SK-N-SH (cell line): ENCODE results near the gene GNB2. TPM values are rescaled to one million over a fixed set of nuclear protein-coding genes. Genes with fewer than 3 reads are reported as not detected.

ENCODE experiments used
- CTCF ChIA-PET: fragments of 300-600, 350-600 bp; formaldehyde crosslinking; extraction: SDS; loops from one replicate; lab custom pipeline; 2021; lab: Yijun Ruan, JAX
- POLR2A ChIA-PET: fragments of 350-600 bp; sonication (Branson Sonifier 250); formaldehyde crosslinking; extraction: SDS; loops from one replicate; lab custom pipeline; 2020; ENCODE audit warnings: antibody characterized with exemption, inconsistent platforms; lab: Yijun Ruan, JAX
- DNase-seq: peaks from one replicate; pipeline ENCODE4 v3.0.0; 2012
- H2AFZ ChIP-seq: fragments of 200-600 bp; sonication (generic); 2 replicates; pipeline ENCODE4 v1.8.1; 2016; ENCODE audit warnings: antibody characterized with exemption, mild to moderate bottlenecking, low read depth
- H3F3A ChIP-seq: fragments of 200-600 bp; sonication (generic); replicated peaks from 2 replicates; pipeline ENCODE3; 2016; ENCODE audit warnings: antibody characterized with exemption, mild to moderate bottlenecking; ENCODE audit not compliant: insufficient read depth
- H3K27ac ChIP-seq, 2 experiments: fragments of 200-500 bp in 1 of 2; fragments of 200-600 bp in 1 of 2; sonication (Bioruptor generic) in 1 of 2; sonication (generic), shearing (Covaris generic) in 1 of 2; 2 replicates each; pipeline versions ENCODE4 v1.5.1 to v1.6.1; 2014 to 2016; ENCODE audit warnings: low read depth in 2 of 2, inconsistent platforms in 1 of 2, low read length in 1 of 2, mild to moderate bottlenecking in 1 of 2, mixed read lengths in 1 of 2
- H3K27me3 ChIP-seq: fragments of 200-600 bp; sonication (generic), shearing (Covaris generic); 2 replicates; pipeline ENCODE4 v1.6.1; 2016; ENCODE audit warnings: mixed run types; ENCODE audit not compliant: insufficient read depth
- H3K36me3 ChIP-seq, 2 experiments: fragments of 200-500 bp in 1 of 2; fragments of 200-600 bp in 1 of 2; sonication (Bioruptor generic) in 1 of 2; sonication (generic) in 1 of 2; replicated peaks in 1 of 2; 2 replicates each; pipeline versions ENCODE3 to v1.5.1; 2014 to 2016; ENCODE audit warnings: low read length in 1 of 2, mild to moderate bottlenecking in 1 of 2; ENCODE audit not compliant: insufficient read depth in 2 of 2, control insufficient read depth in 1 of 2
- H3K4me1 ChIP-seq, 2 experiments: fragments of 200-500 bp in 1 of 2; fragments of 200-600 bp in 1 of 2; sonication (Bioruptor generic) in 1 of 2; sonication (generic), shearing (Covaris generic) in 1 of 2; 2 replicates each; pipeline versions ENCODE4 v1.5.1 to v1.6.1; 2014 to 2016; ENCODE audit warnings: low read depth in 1 of 2, low read length in 1 of 2, mixed run types in 1 of 2; ENCODE audit not compliant: insufficient read depth in 2 of 2, control insufficient read depth in 1 of 2
- H3K4me2 ChIP-seq: fragments of 200-600 bp; sonication (generic), shearing (Covaris generic); 2 replicates; pipeline ENCODE4 v1.6.1; 2017; ENCODE audit warnings: mixed run types
- H3K4me3 ChIP-seq, 2 experiments: fragments of 200-500 bp in 1 of 2; fragments of 200-600 bp in 1 of 2; sonication (Bioruptor generic) in 1 of 2; sonication (generic), shearing (Covaris generic) in 1 of 2; 2 replicates each; pipeline versions ENCODE4 v1.5.1 to v1.8.1; 2014 to 2016; ENCODE audit warnings: low read depth in 2 of 2, inconsistent platforms in 1 of 2, low read length in 1 of 2, mild to moderate bottlenecking in 1 of 2, mixed read lengths in 1 of 2, moderate library complexity in 1 of 2
- H3K79me2 ChIP-seq: fragments of 200-600 bp; sonication (generic); 2 replicates; pipeline ENCODE4 v1.8.1; 2017; ENCODE audit warnings: mild to moderate bottlenecking; ENCODE audit not compliant: insufficient read depth
- H3K9ac ChIP-seq: fragments of 200-600 bp; sonication (generic); 2 replicates; pipeline ENCODE4 v1.6.1; 2017; ENCODE audit warnings: mixed run types
- H3K9me2 ChIP-seq: fragments of 200-600 bp; sonication (generic); 2 replicates; pipeline ENCODE4 v1.6.1; 2017; ENCODE audit warnings: mixed run types
- H3K9me3 ChIP-seq: fragments of 200-600 bp; sonication (generic); 2 replicates; pipeline ENCODE4 v1.6.1; 2017; ENCODE audit warnings: mixed run types, mild to moderate bottlenecking, moderate library complexity
- H4K20me1 ChIP-seq: fragments of 200-600 bp; sonication (generic); 2 replicates; pipeline ENCODE4 v1.6.1; 2017; ENCODE audit warnings: mild to moderate bottlenecking, mixed run types; ENCODE audit not compliant: insufficient read depth
- EP300 ChIP-seq, 2 experiments: IDR thresholded peaks; 2 replicates each; pipeline versions ENCODE4 v1.4.0 to v1.6.1; 2012; ENCODE audit warnings: borderline replicate concordance in 1 of 2, low read depth in 1 of 2, low read length in 1 of 2
- FOXM1 ChIP-seq: IDR thresholded peaks from 2 replicates; pipeline ENCODE4 v1.4.0; 2012; ENCODE audit warnings: low read depth, mild to moderate bottlenecking
- JUND ChIP-seq: IDR thresholded peaks from 2 replicates; pipeline ENCODE4 v1.4.0; 2012
- NRF1 ChIP-seq: IDR thresholded peaks from 2 replicates; pipeline ENCODE4 v1.6.1; 2012; ENCODE audit warnings: low read depth, mild to moderate bottlenecking, low read length
- POLR2AphosphoS5 ChIP-seq: IDR thresholded peaks from 2 replicates; pipeline ENCODE4 v1.6.1; 2012; ENCODE audit warnings: low read depth, low read length
- RCOR1 ChIP-seq: fragments of 150-350 bp; IDR thresholded peaks from 2 replicates; pipeline ENCODE4 v1.6.1; 2017; ENCODE audit warnings: antibody characterized with exemption, low read length
- SIN3A ChIP-seq: IDR thresholded peaks from 2 replicates; pipeline ENCODE4 v1.6.1; 2012; ENCODE audit warnings: low read depth, mild to moderate bottlenecking, low read length, moderate library complexity, borderline replicate concordance
- TAF1 ChIP-seq: IDR thresholded peaks from 2 replicates; pipeline ENCODE4 v1.6.1; 2012; ENCODE audit warnings: low read depth, mild to moderate bottlenecking, low read length, moderate library complexity, borderline replicate concordance
- WGBS: methylation state at CpG from one replicate; pipeline ENCODE4 v1.1.6; 2017; ENCODE audit warnings: low lambda C conversion rate; 5-methylcytosine and 5-hydroxymethylcytosine counted together
- polyA plus RNA-seq, 3 experiments: library from polyadenylated mRNA; depleted of rRNA; stranded (reverse); fragments of >200 nt; gene quantifications; 2 replicates each; pipeline ENCODE4 v1.2.3, GENCODE V29; 2012
- TF ChIP-seq, protein P1 (sequence below): IDR thresholded peaks from 2 replicates; pipeline ENCODE4; 2012
- TF ChIP-seq, protein P2 (sequence below): fragments of 150-350 bp; IDR thresholded peaks from 2 replicates; pipeline ENCODE4 v1.6.1; 2017; ENCODE audit warnings: antibody characterized with exemption, low read length, low read depth, borderline replicate concordance
- TF ChIP-seq, protein P3 (sequence below): fragments of 200-600 bp; sonication (generic); IDR thresholded peaks from 2 replicates; pipeline ENCODE4 v1.6.1; 2017; ENCODE audit warnings: antibody characterized with exemption, mild to moderate bottlenecking, moderate library complexity
- TF ChIP-seq, protein P4 (sequence below): IDR thresholded peaks from 2 replicates; pipeline ENCODE4 v1.4.0; 2012; ENCODE audit warnings: low read depth

GNB2 gene
- polyA plus RNA-seq, 1 of the 3 experiments (the other 2 are of a cell fraction), result 398 TPM

DNA sequence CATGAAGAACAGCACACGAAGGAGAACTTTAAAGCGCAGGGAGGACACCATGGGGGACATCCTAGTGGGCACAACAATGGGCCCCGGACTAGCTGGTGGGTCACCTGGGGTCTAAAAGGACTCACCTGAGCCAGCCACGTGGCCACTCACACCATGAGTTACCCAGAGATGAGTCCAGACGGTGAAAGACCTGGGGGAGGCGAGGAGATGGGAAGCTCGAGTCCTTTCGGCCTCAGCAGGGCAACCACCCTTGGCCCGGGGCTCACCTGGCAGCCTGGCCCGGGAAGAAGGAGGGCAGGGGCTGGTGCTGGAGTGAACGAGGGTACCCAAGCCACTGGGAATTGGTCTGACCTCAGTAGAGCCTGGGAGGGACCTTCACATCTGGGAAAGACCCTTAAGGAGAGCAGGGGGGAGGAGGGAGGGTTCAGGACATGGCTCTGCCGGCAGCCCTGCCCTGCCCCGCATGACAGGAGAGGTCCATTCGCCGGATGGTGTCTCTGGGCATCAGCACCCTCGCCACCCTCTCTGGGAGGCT is 14.9 kb downstream of the GNB2 start (continued):
- TF ChIP-seq, protein P1, sequence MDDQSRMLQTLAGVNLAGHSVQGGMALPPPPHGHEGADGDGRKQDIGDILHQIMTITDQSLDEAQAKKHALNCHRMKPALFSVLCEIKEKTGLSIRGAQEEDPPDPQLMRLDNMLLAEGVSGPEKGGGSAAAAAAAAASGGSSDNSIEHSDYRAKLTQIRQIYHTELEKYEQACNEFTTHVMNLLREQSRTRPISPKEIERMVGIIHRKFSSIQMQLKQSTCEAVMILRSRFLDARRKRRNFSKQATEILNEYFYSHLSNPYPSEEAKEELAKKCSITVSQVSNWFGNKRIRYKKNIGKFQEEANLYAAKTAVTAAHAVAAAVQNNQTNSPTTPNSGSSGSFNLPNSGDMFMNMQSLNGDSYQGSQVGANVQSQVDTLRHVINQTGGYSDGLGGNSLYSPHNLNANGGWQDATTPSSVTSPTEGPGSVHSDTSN, result no peak
- TF ChIP-seq EP300 (IDR thresholded peaks at IDR 0.05; ENCODE audit: borderline replicate concordance in 1 of 2, low read depth in 1 of 2, low read length in 1 of 2), result no peak
- TF ChIP-seq, protein P2, sequence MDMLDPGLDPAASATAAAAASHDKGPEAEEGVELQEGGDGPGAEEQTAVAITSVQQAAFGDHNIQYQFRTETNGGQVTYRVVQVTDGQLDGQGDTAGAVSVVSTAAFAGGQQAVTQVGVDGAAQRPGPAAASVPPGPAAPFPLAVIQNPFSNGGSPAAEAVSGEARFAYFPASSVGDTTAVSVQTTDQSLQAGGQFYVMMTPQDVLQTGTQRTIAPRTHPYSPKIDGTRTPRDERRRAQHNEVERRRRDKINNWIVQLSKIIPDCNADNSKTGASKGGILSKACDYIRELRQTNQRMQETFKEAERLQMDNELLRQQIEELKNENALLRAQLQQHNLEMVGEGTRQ, result no peak

DNA sequence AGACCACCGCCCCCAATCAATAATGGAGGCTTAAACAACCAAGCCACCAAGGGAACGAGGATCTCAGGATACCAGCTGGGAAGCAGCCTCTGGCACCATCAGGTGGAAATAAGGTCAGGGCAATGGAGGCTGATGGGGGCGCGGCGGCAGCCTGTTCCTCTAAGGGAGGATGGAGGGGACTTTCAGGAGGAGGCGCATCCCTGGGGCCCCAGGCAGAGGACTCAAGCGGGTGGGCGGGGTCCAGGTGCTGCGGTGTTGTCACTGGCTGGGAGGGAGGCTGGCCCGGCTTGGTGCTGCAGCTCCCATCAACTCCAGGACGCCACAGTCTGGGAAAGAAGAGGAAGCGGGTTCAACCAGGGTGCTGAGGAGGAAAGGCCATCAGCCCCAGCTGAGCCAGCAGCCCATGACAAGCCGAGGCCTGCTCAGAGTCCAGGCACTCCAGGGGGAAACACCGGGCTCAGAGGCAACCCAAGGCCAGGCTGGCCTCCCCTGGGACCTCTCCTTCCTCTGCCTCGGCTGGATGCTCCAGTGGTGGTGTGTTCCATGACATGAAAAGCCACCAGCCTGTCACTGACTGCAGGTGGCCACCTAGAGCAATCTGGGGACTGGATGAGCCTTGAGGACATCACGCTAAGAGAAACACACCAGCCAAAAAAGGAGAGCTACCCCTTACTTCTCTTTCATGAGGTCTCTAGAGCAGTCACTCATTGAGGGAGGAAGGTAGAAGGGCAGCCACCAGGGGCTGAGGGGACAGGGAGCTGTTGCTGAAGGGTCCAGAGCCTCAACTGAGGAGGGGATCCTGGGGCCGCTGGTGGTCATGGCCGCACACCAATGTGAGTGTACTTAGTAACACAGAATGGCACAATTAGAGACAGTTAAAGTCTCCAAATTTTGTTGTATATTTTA is 15.9 kb downstream of the GNB2 start:
- H3K4me3 ChIP-seq, result no peak overlapping the region
- TF ChIP-seq TAF1 (no peak), RCOR1 (no peak), SIN3A (no peak), NRF1 (no peak), JUND (no peak), POLR2AphosphoS5 (no peak), FOXM1 (no peak)
- TF ChIP-seq, protein P3, sequence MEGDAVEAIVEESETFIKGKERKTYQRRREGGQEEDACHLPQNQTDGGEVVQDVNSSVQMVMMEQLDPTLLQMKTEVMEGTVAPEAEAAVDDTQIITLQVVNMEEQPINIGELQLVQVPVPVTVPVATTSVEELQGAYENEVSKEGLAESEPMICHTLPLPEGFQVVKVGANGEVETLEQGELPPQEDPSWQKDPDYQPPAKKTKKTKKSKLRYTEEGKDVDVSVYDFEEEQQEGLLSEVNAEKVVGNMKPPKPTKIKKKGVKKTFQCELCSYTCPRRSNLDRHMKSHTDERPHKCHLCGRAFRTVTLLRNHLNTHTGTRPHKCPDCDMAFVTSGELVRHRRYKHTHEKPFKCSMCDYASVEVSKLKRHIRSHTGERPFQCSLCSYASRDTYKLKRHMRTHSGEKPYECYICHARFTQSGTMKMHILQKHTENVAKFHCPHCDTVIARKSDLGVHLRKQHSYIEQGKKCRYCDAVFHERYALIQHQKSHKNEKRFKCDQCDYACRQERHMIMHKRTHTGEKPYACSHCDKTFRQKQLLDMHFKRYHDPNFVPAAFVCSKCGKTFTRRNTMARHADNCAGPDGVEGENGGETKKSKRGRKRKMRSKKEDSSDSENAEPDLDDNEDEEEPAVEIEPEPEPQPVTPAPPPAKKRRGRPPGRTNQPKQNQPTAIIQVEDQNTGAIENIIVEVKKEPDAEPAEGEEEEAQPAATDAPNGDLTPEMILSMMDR, result no peak
- TF ChIP-seq, protein P4, sequence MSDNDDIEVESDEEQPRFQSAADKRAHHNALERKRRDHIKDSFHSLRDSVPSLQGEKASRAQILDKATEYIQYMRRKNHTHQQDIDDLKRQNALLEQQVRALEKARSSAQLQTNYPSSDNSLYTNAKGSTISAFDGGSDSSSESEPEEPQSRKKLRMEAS, result no peak
- CTCF ChIA-PET, result interaction anchor here (0.7 to 11.0 kb wide), 18 partner anchors 10 to 224 kb away, joined by 3 to 227 read pairs (median 14); partner anchors contain the start of genes ACTL6B, MOSPD3, POP7 and SLC12A9
- H3K4me1 ChIP-seq, result peaks cover 18 to 23% of the 10 kb centered on the region in 2 experiments
- DNase-seq, result no peak
- H2AFZ ChIP-seq, result no peak overlapping the region
- H3F3A ChIP-seq, result peaks cover 11% of the 10 kb centered on the region
- H3K9ac ChIP-seq, result no peak overlapping the region
- no peaks in the 10 kb centered on the region for H3K27me3 ChIP-seq
- no peaks in the 10 kb centered on the region for H3K9me3 ChIP-seq
- H3K79me2 ChIP-seq, result peaks cover 55% of the 10 kb centered on the region
- peaks cover 9 to 50% of the 10 kb centered on the region in 2 experiments for H3K36me3 ChIP-seq
- no peaks in the 10 kb centered on the region for H3K9me2 ChIP-seq
- H4K20me1 ChIP-seq, result peaks cover 52% of the 10 kb centered on the region
- no peak overlapping the region for H3K4me2 ChIP-seq
- no peak overlapping the region; a peak in 1 of 4 replicates for H3K27ac ChIP-seq
- 95% methylated on average over 17 of the region's 18 CpGs for WGBS
- POLR2A ChIA-PET, result interaction anchor here (0.6 to 1.9 kb wide), 4 partner anchors 11 to 202 kb away, joined by 3 to 6 read pairs (median 4); partner anchors contain the start of gene POP7
